Adrenal gland (tissue), 5 donors: ENCODE results near the gene BCL2.

Source experiments
- CTCF ChIP-seq, 6 experiments: fragments of 450-650 bp in 4 of 6; fragments of 200-600 bp in 2 of 6; sonication (generic) in 1 of 6; IDR thresholded peaks; 1 replicate in 5 of 6; 2 replicates in 1 of 6; pipeline versions ENCODE4 v1.5.1 to v1.8.0; 2016 to 2021; ENCODE audit warnings: antibody characterized with exemption in 6 of 6, mild to moderate bottlenecking in 2 of 6, moderate library complexity in 1 of 6
- POLR2A ChIP-seq, 2 donors: fragments of 450-650 bp; IDR thresholded peaks; one replicate each; pipeline ENCODE4 v1.6.1; 2017; ENCODE audit warnings: antibody characterized with exemption in 2 of 2, mild to moderate bottlenecking in 2 of 2, moderate library complexity in 1 of 2
- donor health status: DM: no; HTN: no; CAD: no.

GRCh38 chr18:63205791-63206252 is 113.7 kb downstream of the BCL2 start:
- no peak for TF ChIP-seq CTCF (IDR thresholded peaks at IDR 0.05)
- TF ChIP-seq POLR2A (IDR thresholded peaks at IDR 0.05) = no peak
